ENCODE measurements around the gene NRTN.

- TF ChIP-seq CTCF (IDR thresholded peaks at IDR 0.05 in 8 of 11, conservative IDR thresholded peaks at IDR 0.05 in 3 of 11), result no peak
- TF ChIP-seq POLR2A (IDR thresholded peaks at IDR 0.05), result no peak
- TF ChIP-seq POLR2AphosphoS5 (IDR thresholded peaks at IDR 0.05), result no peak
Observed at GRCh38 chr19:5844456-5845433, 39.9 kb downstream of the NRTN start.

All from spleen (tissue), 7 donors.